Kidney glomerular epithelial cell (primary cell): ENCODE results near the gene PCP4L1.
"Not testable (repeated sequence)": the region's sequence is repeated elsewhere in the genome, so short reads cannot be mapped to it uniquely, and the experiment has no call there.

Experiments used
- DNase-seq: peaks from one replicate; lab custom pipeline; 2025; lab: John Stamatoyannopoulos, UW

PCP4L1 gene

DNA sequence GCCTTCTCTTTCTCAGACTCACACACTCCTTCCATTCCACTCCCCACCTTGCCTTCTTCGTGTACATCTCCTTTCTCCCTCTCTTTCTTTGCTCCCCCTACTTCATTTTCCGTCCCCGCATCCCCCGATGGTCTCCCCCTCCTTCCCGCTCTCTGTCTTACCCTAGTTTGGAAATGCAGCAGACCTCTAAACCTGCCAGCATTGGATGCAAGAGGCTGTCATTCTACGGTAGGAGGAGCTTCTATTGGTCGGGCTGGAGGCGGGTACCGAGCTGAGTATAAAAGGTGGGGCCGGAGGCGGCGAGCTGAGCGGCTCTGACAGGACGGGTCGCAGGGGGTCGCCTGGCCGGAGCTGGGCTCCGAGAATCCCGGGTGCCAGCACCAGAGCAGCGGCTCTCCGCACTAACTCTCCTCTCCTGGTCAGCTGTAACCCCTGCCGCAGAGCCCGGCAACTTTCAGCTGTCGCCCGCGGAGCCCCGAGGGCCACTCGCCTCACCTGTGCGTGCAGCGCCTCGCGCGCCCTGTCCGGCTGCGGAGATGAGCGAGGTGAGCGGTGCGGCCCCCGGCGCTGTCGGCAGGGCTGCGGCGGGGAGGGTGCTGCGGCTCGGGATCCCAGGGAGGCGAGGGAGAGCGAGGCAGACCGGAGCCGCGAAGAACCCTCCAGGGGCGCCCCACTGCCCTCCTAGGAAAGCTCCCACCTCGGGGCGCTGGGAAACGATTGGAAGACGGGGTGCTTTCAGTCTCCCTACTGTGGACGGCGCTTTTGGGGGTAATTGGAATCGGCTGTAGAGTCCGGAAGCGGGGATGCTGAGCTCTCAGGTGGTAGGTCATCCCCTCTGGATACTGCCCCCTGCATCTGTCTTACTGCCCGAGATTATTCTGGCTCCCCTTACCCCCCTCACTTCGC is at the start of gene PCP4L1:
Gene PCP4L1 (plus strand): TSS at position 307 of the 906 bp plus-strand sequence. CDS start 230 bp downstream, at position 537.
- no peak for DNase-seq

DNA sequence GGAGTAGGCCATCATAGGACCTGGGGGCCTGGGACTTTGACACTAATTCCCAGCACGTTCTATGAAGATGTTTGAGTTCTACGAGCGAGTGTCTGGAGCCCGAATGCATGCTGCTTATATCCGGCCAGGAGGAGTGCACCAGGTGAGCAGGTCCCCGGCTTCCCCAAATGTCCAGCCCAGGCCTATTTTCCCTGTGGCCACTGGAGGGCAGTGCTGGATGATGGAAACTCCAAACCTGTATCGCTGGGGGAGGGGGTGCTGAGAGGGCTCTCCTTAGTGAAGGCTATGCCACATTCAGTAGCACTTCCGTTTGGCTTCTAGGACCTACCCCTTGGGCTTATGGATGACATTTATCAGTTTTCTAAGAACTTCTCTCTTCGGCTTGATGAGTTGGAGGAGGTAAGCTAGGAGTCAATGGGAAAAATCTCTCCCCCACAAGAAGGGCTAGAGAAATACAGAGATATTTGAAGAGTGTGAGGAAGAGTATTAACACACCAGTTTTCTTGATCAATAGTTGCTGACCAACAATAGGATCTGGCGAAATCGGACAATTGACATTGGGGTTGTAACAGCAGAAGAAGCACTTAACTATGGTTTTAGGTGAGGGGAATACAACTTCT is 48.6 kb upstream of the PCP4L1 start:
- DNase-seq = peak; percentile 74

DNA sequence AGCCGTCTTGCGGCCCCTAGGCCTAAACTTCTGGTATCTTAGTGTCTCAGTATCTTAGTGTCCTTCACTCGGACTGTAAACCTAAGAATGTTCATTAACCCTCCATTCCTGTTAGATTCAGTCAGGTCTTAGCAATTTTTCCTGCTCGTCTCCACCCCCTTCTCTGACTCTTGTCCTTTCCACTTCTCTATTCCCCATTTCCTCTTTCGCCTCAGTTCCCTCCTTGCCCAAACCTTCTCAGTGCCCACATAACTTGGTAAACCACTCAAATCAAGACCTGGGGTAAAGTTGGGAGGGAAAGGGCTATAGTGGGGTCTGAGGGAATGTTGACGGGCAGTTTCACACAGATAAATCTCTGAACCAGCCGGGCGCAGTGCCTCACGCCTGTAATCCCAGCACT is 44.2 kb upstream of the PCP4L1 start:
- no peak for DNase-seq

DNA sequence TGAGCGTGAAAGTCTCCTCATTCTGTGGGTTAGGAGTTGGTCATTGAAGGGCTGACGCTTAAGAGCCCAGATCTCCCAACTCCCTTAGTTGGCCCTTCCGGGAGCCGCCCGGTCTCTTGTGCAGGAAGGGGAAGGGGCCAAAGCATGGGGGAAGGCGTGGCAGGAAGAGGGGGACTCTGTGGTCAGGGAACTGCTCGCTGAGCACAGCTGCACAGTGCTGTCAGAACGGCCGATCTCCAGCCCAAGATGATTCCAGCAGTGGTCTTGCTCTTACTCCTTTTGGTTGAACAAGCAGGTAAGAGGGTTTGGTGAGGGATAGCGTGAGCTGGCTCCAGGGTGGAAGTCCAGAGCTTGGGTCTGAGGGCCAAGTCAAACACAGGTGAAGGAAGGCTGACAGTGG is 43.5 kb upstream of the PCP4L1 start, which contains the start of gene FCER1G:
Gene FCER1G (plus strand): TSS at position 220 of the 400 bp plus-strand sequence. CDS start 27 bp downstream, at position 247.
- no peak for DNase-seq

DNA sequence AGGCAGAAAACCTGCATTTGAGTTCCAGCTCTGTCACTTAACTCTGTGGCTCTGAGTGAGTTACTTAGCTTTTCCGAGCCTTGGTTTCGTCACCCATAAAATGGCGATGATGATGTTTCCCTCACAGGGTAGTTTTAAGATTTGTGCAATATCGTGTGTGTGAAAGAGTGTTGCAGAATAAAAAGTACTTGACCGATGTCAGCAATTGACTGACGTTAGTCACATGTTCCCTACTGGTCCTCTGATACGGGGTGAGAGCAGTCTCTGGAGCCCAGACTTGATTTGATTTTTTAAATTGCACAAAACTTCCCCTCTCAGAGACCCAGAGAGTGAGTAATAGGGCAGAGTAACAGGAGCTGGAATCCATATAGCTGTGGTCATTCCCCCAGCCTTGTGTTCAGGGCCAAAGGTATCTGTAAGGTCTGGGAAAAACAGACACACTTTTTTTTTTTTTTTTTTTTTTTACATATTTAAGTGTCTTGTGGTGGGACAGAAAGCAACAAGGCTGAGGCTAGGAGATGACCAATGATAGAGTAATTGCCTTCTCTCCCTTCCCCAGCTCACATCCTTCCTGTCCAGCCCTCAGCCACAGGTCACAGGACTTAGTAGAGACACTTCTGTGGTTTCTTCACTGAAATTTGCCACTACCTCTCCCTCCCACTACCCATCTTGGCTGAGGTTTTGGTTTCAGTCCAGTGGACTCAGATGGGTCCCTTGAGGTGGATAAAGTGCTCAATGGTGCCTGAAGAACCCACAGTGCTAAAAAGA is 41.4 kb upstream of the PCP4L1 start:
- peak; percentile 14 for DNase-seq

DNA sequence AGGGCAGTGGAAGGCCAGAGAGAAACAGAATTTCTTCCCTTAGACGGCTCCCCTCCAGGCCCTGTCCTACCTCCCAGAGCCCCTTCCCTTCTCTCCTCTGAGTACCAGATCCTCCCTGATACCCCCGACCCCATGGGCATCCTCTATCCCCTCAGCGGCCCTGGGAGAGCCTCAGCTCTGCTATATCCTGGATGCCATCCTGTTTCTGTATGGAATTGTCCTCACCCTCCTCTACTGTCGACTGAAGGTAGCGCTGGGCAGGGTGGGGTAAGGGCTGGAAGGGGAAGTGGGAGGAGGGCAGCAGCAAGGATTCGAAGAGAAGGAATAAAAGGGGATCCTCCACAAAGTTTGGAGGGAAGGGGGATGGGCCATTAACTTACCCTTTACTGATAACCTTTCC is 40.7 kb upstream of the PCP4L1 start:
- no peak for DNase-seq

DNA sequence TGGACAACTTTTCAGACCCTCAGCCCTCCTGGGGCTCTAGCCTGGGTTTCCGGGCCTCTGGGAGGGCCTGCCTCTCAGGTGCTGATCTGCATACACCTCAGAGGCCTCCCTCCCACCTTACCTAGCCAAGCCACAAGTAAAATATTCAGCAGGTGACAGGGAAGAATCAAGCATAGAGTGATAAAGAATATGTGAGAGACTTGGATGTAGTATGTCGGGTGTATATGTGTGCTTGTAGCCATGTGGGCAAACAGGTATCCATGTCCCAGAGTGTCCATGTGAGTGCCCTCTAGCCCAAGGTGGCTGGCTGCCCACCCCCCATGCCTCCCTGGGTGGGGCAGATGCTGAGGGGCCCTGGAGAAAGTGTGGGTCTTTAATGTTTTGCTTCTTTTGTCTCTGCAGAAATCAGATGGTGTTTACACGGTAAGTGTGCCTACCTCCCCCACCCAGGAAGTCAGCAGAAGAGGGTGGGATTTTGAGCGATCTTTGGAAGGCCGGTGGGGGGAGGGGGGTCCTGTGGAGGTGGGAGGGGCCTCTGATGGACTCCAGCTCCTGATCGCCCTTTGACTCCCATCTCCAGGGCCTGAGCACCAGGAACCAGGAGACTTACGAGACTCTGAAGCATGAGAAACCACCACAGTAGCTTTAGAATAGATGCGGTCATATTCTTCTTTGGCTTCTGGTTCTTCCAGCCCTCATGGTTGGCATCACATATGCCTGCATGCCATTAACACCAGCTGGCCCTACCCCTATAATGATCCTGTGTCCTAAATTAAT is 40.1 kb upstream of the PCP4L1 start:
- DNase-seq = no peak

DNA sequence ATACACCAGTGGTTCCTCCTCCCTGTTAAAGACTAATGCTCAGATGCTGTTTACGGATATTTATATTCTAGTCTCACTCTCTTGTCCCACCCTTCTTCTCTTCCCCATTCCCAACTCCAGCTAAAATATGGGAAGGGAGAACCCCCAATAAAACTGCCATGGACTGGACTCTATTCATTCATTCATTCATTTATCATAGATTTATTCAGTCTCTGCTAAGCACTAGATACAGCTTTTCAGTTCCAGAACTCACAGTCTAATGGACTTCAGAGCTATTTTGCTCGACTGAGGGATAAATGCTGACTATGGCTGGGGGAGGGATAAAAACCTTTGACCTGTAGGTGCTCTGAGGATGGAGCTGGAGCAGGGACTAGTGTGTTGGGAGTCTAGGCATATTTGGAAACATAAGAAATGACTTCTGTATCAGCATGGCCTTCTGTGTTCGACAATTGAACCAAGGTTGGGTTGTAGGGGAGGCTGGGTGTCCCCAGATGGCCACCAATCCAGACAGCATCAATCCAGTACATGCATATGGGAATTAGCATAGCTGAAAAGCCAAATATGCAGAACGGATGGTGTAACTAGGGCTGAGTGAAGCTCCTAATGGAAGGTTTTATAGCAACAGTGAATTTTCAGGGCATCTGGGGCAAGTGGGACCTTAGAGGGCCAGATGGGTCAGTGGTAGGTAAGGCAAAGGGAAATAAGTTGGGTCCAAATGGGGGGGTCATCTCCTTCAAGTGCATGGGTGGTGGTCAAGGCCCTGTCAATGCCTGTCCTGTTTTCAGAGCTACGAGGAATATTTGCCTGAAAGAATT is 39.3 kb upstream of the PCP4L1 start:
- DNase-seq = no peak

DNA sequence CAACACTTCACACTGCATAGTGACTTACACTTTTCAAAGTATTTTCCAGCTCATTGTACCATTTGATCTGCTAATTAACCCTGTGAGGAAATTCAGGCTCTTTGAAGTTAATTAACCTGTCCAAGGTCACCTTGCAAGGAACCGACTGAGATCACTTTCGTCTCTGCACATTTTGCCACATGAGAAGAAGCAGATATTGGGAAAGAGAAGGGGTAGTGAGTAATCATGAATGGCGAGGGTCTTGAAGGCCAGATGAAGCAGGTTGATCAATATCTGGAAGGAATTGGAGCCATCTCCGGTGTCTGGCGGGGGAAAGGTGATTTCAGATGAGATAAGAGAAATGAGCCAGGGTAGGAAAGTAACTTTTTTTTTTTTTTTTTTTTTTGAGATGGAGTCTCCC is 38.5 kb upstream of the PCP4L1 start:
- DNase-seq = no peak

DNA sequence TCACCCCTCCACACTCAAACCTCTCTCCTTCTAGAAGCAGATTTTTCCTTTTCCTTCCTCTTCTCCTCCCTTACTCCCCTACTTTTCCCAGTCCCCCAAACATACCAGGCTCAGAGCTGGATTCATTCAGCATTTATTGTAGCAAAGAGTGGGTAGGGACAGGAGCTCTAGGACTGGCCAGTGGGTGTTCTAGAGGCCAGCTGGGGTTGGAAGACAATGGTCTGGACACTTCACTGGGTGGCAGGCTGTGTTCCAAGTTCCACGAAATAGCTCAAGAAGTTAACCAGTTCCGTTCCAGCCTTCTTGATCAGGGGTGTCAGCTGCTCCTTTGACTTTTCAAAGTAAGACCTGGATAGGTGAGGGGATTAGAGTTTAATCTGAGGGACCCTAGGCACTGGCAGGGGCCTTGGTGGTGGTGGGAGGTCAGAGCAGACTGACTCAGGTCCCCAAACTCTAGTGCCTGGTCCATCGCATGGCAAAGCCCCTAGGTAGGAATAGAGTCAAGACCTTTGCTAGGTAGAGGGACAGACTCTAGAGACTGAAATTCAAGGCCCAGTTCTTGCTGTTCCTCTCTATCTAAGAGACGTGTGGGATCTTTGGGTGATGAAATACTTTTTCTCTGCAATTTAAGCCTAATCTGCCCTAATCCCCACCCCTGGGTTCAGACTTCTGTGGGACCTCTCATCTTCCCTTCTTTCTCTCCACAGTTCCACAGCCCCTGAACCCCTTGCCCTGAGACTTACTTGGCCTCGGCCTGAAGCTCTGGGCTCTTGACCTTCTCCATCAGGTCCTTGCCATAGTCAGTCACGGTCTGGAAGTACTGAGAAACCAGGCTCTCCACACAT is 36.1 kb upstream of the PCP4L1 start:
- no peak for DNase-seq

DNA sequence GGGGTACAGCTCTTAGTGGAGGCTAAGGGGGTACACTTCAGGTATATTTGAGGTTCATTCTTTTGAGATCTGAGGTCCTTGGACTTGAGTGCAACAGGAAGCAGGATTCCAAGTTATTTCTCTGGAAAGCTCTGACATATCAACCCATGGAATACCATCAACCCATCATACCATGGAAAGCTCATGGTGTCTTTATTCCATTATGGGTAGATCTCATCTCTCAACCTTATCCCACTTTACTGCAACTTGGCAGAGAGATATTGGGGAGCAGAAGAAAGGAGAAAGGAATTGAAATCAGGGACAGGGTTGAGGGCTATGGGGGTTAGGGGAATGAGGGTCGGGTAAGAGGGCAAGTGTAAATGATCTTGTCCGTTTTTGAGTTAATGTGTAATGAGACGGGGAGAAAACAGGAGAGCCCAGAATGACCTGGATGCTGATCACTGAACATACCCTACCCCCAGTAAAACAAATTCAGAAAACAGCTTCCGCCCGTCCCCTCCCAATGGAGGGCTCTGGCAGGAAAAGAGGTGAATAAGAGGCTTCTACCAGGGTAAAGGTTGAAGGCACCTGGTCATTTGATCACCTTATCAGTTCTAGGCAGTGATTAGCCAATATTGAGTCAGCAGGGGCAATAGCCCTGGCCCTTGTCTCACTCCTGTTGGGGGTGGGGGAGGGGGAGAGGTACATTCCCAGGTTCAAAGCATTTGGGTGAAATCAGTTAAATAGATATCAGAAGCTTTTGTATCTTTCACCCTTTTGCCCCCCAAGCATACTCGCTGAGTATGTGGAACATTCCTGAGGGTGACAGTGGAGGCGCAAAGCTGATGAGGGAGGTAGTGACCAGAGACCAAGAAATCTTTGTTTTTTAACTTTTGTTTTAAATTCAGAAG is 34.5 kb upstream of the PCP4L1 start:
- DNase-seq = no peak

DNA sequence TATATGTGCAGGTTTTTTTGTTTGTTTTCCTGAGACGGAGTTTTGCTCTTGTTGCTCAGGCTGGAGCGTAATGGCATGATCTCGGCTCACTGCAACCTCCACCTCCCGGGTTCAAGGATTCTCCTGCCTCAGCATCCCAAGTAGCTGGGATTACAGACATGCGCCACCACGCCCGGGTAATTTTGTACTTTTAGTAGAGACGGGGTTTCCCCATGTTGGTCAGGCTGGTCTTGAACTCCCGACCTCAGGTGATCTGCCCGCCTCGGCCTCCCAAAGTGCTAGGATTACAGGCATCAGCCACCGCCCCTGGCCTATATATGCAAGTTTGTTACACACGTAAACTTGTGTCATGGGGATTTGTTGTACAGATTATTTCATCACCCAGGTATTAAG is 33.9 kb upstream of the PCP4L1 start:
- not testable (repeated sequence) for DNase-seq

DNA sequence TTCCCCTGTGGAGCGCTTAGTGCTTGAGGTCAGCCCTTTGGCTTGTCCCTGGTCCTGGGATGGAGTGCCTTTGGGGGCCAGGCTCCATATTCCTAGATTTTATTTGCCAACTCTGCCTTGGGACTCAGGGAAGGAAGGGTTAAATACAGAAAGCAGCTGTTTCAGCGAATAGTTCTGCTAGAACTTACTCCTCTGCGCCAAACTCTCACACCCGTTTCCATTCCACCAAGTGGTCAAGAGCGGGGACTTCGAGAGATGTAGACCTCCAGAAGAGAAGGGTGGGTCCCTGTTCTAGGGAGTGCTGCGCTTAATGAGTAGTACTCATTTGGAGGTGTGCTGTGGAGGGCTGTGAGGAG is 33.4 kb upstream of the PCP4L1 start:
- DNase-seq = no peak

DNA sequence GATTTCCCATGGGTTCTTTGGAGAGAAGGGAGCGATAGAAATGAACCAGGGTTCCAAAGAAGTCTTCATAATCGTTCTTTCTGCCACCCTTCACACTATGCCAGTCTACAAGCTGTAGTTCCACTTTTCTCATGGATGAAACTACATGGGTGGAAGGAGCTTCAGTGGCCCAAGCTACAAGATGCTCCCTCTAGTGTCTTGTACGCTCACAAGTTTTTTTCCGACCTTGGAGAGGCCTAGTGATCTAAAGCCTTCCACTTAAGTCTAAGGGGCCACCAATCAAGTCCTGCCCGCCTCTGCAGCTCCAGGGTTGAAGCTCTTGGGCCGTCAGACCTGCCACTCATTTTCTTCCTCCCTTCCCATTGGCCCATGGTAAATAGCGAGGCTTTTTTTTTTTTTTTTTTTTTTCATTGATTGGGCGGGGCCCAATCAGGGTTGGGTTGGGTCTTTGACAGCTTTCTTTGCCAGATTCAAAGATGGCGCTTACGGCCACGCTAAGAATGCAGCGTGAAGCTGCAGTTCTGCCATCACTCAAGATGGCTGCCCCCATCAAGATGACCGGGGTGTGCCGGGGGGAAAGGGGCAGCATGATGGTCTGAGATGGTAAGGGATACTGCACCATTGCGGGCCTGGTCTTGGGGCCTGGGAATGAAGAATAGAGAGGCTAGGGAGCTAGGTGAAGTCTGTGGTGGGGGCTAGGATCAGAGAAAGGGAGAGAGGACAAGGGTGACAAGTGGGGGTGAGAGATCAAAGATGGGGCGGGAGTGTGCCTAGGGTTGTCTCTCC is 32.8 kb upstream of the PCP4L1 start, which contains the start of gene TOMM40L:
Gene TOMM40L (plus strand): TSS at position 527 of the 786 bp plus-strand sequence. CDS start 430 bp downstream, outside the sequence.
- DNase-seq = peak; percentile 99

DNA sequence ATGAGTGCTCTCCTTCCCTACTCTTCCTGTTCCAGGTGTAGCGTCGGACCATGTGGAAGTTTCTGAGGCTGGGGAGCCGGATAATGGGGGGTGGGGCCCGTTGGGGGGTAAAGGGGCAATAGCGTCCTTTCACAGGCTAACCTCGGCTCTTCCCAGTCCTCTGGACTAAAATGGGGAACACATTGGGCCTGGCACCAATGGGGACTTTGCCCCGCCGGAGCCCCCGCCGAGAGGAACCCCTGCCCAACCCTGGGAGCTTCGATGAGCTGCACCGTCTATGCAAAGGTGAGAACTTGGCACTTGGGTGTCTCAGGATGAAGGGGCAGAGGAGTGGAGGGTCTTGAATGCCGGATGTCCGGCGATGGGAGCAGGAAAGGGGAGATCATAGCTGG is 32.2 kb upstream of the PCP4L1 start:
- no peak for DNase-seq

DNA sequence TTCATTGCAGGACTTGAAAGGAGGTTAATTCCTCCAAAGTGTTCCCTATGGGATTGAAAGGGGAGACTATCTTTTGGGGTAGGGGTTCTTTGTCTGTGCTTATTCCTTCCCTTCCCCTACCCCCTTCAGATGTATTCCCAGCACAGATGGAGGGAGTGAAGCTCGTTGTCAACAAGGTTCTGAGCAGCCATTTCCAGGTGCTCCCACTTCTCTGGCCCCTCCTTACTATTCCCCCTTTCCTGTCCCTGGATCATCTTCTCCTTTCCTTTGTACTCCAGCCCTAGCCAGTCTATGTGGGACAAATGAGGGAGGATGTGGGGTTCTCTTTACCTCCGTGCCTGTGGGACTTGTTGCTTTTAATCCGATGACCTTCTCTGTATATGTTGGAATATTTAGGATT is 31.8 kb upstream of the PCP4L1 start:
- no peak for DNase-seq

DNA sequence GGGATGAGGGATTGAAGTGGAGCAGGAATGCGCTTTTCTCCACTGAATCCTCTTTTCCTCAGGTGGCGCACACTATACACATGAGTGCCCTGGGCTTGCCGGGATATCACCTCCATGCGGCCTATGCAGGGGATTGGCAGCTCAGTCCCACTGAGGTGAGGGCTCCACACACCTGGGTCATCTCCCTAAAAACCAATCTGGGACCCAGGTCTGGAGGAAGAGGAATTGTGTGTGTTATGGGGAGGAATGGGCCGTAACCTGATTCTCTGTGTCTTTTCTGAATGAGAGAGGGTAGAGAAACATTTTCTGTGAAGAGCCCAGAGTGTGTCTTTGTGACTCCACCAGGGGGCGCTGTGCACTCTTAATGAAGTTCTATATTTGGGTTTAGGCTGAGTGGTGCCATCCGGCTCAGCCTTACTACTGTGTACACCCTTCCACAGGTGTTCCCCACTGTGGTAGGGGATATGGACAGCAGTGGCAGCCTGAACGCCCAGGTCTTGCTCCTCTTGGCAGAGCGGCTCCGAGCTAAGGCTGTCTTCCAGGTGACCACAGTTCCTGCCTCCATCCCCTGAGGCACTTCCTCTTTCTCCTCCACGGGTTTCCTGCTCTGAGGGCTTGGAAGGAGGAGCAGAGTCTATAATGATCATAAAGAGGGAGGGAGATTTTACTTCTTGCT is 31.2 kb upstream of the PCP4L1 start:
- DNase-seq = peak; percentile 43
